HUES6 (cell line): ENCODE data around the gene SPPL2C.

Experiments used
- H3K27ac ChIP-seq: 2 replicates; pipeline ENCODE4 v1.7.0; 2013; ENCODE audit warnings: low read depth, mild to moderate bottlenecking, low read length, inconsistent platforms
- H3K27me3 ChIP-seq: 2 replicates; pipeline ENCODE4 v1.6.1; 2013; ENCODE audit warnings: low read length; ENCODE audit not compliant: control insufficient read depth, insufficient read depth
- H3K36me3 ChIP-seq: 2 replicates; pipeline ENCODE4 v1.6.1; 2013; ENCODE audit warnings: low read length; ENCODE audit not compliant: control insufficient read depth, insufficient read depth
- H3K4me1 ChIP-seq: 2 replicates; pipeline ENCODE4 v1.6.1; 2013; ENCODE audit warnings: low read length; ENCODE audit not compliant: control insufficient read depth, insufficient read depth
- H3K4me3 ChIP-seq: 2 replicates; pipeline ENCODE4 v1.5.1; 2013; ENCODE audit warnings: low read depth, low read length
- H3K9ac ChIP-seq: one replicate; pipeline ENCODE4 v1.6.1; 2013; ENCODE audit warnings: mild to moderate bottlenecking, low read length
- H3K9me3 ChIP-seq: 2 replicates; pipeline ENCODE4 v1.6.1; 2013; ENCODE audit warnings: low read depth, low read length; ENCODE audit not compliant: control insufficient read depth, insufficient read depth

SPPL2C gene

DNA sequence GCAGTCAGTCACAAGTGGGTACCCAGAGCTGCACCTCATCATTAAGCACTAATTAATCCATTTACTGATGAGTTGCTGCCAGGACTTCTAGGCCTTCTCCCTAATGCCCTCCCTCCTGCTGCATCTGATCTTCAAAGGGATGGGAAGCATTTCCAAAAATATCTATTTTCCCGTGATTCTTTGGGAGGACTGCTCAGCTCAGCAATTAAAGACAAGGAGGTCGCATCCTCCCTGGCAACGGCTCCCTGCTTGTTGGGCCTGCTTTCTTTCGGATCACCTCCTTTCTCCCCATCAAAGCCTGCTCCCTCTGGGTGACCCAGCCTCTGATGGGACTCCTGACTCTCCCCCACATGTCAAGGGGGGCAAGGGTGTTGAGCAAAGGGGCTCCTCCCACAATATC is 26.0 kb upstream of the SPPL2C start:
- no peak overlapping the region for H3K4me3 ChIP-seq
- H3K36me3 ChIP-seq, result no peaks in the 10 kb centered on the region
- H3K27ac ChIP-seq, result no peak overlapping the region
- no peaks in the 10 kb centered on the region for H3K9me3 ChIP-seq
- no peak overlapping the region for H3K9ac ChIP-seq
- peaks cover 4% of the 10 kb centered on the region for H3K27me3 ChIP-seq
- peaks cover 1% of the 10 kb centered on the region; the same call in 1 of the 2 replicates for H3K4me1 ChIP-seq

GRCh38 chr17:45819632-45820031 is 25.0 kb upstream of the SPPL2C start:
- H3K27me3 ChIP-seq, result no peaks in the 10 kb centered on the region
- no peaks in the 10 kb centered on the region for H3K36me3 ChIP-seq
- H3K9ac ChIP-seq, result no peak overlapping the region
- no peak overlapping the region for H3K4me3 ChIP-seq
- no peaks in the 10 kb centered on the region for H3K4me1 ChIP-seq
- no peak overlapping the region for H3K27ac ChIP-seq
- H3K9me3 ChIP-seq, result no peaks in the 10 kb centered on the region

DNA sequence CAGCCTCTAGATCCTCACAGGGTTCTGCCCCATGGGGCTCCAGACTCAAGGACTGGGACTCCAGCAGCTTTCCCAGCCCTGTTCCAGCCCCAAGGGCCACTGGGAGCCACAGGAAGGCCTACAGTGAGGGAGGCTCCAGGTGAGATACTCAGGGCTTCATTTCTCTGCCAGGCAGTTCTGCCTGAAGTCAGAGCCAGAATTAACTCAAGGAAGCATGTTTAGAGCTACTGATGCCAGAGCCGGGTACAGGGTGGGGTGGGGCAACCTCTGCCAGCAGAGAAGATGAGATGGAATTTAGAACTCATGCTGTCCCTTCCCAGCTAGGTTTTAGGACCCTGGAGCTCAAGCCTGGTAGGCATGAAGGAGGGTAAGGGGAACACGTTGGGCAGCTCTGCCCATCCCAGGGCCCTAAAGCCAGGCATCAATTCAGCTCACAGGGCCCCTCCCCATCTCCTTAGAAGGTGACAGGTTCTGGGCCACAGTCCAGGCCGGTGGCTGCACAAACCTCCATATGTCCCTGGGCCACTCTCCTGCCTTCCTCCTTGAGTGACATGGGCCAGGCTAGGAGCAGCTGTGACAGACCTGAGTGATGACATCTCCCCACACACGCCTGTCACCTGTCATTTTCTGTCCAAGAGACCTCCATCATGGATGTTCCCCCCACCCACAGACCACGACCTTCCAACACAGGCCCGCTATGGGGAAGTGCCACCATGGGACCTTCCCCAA is 24.5 kb upstream of the SPPL2C start:
- no peaks in the 10 kb centered on the region for H3K9me3 ChIP-seq
- H3K9ac ChIP-seq, result no peak overlapping the region
- no peaks in the 10 kb centered on the region for H3K4me1 ChIP-seq
- no peak overlapping the region for H3K27ac ChIP-seq
- H3K36me3 ChIP-seq, result no peaks in the 10 kb centered on the region
- H3K27me3 ChIP-seq, result no peaks in the 10 kb centered on the region
- no peak overlapping the region for H3K4me3 ChIP-seq

GRCh38 chr17:45821147-45821546 is 23.5 kb upstream of the SPPL2C start:
- Histone ChIP-seq H3K4me3 (no peak overlapping the region), H3K27me3 (no peaks in the 10 kb centered on the region), H3K4me1 (no peaks in the 10 kb centered on the region), H3K9ac (no peak overlapping the region), H3K27ac (no peak overlapping the region), H3K9me3 (no peaks in the 10 kb centered on the region), H3K36me3 (no peaks in the 10 kb centered on the region)

DNA sequence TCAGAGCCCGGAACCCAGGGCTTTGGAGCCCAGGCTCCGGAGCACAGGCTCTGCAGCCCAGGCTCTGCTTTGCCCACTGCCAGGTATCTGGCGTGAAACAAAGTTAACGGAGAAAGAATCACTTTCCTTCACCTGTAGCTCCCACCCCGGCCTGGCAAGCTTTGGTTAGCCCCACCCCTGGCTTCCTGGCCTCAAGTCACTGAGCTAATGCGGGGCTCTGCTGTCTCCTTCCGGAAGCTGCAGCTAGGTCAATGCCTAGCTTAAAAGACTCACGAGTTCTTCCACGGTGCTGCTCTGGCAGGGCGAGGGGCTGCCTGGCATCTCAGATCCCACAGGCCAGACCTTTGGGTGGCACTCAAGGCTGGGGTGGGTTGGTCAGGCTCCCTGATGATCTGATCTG is 21.1 kb upstream of the SPPL2C start:
- Histone ChIP-seq H3K27ac (no peak overlapping the region), H3K36me3 (no peaks in the 10 kb centered on the region), H3K27me3 (no peaks in the 10 kb centered on the region), H3K9ac (no peak overlapping the region), H3K9me3 (no peaks in the 10 kb centered on the region), H3K4me1 (no peaks in the 10 kb centered on the region), H3K4me3 (no peak overlapping the region)

DNA sequence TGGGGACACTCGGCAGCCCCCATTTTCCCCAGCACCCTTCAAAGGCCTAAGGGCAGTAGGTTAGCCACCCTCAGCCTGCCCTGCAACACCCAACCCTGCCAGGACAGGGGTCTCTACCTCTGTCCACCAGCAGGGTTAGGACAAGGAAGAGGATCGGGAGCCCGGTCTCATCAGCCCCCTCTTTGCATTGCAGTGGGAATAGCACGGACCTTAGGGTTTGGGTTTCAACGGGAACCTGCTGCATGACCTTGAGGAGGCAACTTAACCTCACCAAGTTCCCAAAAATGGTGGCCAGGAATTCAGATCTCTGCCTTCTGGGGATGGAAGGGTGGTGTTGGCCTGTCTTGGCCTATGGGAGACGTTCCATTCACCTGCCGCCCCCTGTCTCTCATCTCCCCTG is 20.2 kb upstream of the SPPL2C start:
- Histone ChIP-seq H3K4me3 (no peak overlapping the region), H3K27me3 (no peaks in the 10 kb centered on the region), H3K9me3 (no peaks in the 10 kb centered on the region), H3K4me1 (no peaks in the 10 kb centered on the region), H3K9ac (no peak overlapping the region), H3K27ac (no peak overlapping the region), H3K36me3 (no peaks in the 10 kb centered on the region)

DNA sequence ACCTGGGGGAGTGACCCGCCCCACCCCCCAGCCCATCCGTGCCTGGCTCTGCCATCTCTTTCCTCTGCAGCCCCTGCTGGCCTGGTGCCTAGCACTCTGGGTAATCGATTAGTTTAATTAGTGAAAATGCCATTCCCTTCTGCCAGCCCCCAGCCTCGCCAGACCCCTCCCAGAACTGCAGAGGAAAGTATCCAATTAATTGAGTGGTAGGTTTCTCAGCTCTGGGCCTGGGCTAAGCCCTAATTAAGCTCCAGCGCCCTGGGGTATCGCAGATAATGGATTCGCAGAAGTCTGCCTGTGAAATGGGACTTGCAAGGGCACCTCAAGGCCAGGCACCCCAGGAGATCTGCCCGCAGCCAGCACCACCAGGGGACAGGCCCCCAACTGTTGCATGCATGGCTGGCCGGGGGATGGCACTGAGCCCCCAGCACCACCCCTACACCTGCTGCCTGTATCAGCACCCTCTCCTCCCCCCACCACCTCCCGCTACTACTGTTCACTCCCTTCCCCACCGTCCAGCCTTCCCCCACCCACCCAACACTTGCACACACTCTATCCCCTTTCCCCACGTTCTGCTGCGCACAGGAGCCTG is 19.7 kb upstream of the SPPL2C start:
- Histone ChIP-seq H3K36me3 (no peaks in the 10 kb centered on the region), H3K9me3 (no peaks in the 10 kb centered on the region), H3K9ac (no peak overlapping the region), H3K4me3 (no peak overlapping the region), H3K27ac (no peak overlapping the region), H3K4me1 (no peaks in the 10 kb centered on the region), H3K27me3 (no peaks in the 10 kb centered on the region)

GRCh38 chr17:45825792-45826191 is 18.9 kb upstream of the SPPL2C start:
- Histone ChIP-seq H3K36me3 (no peaks in the 10 kb centered on the region), H3K4me1 (no peaks in the 10 kb centered on the region), H3K4me3 (no peak overlapping the region), H3K9ac (no peak overlapping the region), H3K9me3 (no peaks in the 10 kb centered on the region), H3K27ac (no peak overlapping the region), H3K27me3 (no peaks in the 10 kb centered on the region)

DNA sequence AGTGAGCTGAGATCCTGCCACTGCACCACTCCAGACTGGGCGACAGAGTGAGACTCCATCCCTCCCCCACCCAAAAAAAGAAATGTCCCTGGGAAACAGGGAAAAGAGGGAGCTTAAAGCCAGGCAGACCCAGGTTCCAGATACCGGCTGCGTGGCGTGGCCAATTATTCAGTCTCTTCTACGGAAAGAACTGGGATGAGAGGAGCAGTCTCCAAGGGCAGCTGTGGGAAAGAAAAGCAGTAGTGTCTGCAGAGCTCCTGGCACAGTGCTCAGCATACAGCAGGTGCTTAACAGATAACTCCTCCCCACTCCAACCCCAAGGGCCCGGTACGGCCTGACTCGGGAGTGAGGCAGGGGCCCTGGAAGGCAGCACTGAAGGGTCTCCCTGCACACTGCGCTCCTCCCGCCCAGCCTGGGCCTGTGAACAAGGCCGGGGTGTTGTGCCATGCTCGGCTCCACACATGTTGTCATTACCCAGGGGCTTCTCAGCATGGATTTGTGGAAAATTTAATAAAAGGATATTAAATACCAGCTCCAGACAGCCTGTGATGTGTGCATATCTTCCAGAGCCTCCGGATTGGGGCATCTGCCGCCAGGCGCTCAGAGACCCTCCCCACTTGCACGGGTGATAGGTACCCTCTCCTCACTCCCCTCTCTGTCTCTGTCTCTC is 17.6 kb upstream of the SPPL2C start:
- Histone ChIP-seq H3K27ac (no peak overlapping the region), H3K9me3 (no peaks in the 10 kb centered on the region)

DNA sequence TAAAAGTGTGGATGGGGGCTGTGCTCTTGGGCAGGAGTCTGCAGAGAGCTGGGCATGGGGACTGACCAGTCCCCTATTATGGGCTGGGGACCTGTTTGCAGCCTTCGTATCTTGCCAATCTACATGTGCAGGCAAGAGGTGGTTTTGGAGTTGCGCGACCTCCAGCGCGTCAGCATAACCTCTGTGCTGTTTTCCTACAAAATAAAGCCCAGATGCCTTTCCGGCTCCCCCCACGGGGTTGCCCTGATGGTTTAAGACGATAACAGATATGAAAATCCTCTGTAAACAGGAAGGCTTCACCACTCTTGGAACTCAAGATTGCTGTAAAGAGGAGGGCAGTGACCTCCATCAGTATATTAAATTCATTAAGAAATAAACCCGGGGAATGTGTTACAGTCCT is 16.5 kb upstream of the SPPL2C start:
- H3K36me3 ChIP-seq, result no peaks in the 10 kb centered on the region
- H3K27ac ChIP-seq, result no peak overlapping the region
- H3K4me1 ChIP-seq, result no peaks in the 10 kb centered on the region
- no peaks in the 10 kb centered on the region for H3K27me3 ChIP-seq
- H3K9ac ChIP-seq, result no peak overlapping the region
- H3K4me3 ChIP-seq, result no peak overlapping the region
- H3K9me3 ChIP-seq, result no peaks in the 10 kb centered on the region

More for the DNA sequence above, 17.6 kb upstream of the SPPL2C start:
- H3K36me3 ChIP-seq, result no peaks in the 10 kb centered on the region
- H3K4me1 ChIP-seq, result no peaks in the 10 kb centered on the region
- no peak overlapping the region for H3K9ac ChIP-seq
- no peak overlapping the region for H3K4me3 ChIP-seq
- H3K27me3 ChIP-seq, result no peaks in the 10 kb centered on the region

GRCh38 chr17:45828582-45829133 is 16.0 kb upstream of the SPPL2C start:
- H3K4me3 ChIP-seq, result no peak overlapping the region
- H3K27ac ChIP-seq, result no peak overlapping the region
- no peaks in the 10 kb centered on the region for H3K36me3 ChIP-seq
- H3K27me3 ChIP-seq, result no peaks in the 10 kb centered on the region
- no peak overlapping the region for H3K9ac ChIP-seq
- H3K4me1 ChIP-seq, result no peaks in the 10 kb centered on the region
- H3K9me3 ChIP-seq, result no peaks in the 10 kb centered on the region
